ENCODE results near the gene GNS. TPM values are rescaled to one million over a fixed set of nuclear protein-coding genes. Genes with fewer than 3 reads are reported as not detected.

The GNS gene
- total and polyA plus RNA-seq, 2 of the 4 experiments (the other 2 are of a cell fraction), result 60.4 to 80.7 TPM

GRCh38 chr12:64800640-64801039 is 41.4 kb upstream of the GNS start:
- H3K23ac ChIP-seq (ENCODE audit: low read depth, low read length), result no peak overlapping the region
- H2BK5ac ChIP-seq (ENCODE audit: low read depth, low read length, poor library complexity, severe bottlenecking), result no peak overlapping the region
- no peak overlapping the region for H3K56ac ChIP-seq (ENCODE audit: extremely low read depth, insufficient read depth, low read length)
- no peak overlapping the region for H2BK15ac ChIP-seq (ENCODE audit: low read depth, low read length)
- in situ Hi-C loops (cut with MboI; ENCODE audit: low sequenced_read_pairs), result no loop called here
- H2BK120ac ChIP-seq (ENCODE audit: low read depth, low read length), result no peak overlapping the region
- H2AK9ac ChIP-seq (replicated peaks; ENCODE audit: low read depth, low read length, poor library complexity), result no peak overlapping the region
- H3K4me2 ChIP-seq (ENCODE audit: low read depth, low read length), result no peak overlapping the region
- DNase-seq, result no peak
- H3K79me1 ChIP-seq (ENCODE audit: low read depth in 1 of 2, low read length in 2 of 2), result no peaks in the 10 kb centered on the region
- H3K14ac ChIP-seq (replicated peaks; ENCODE audit: low read depth, low read length), result no peak overlapping the region
- H3K27me3 ChIP-seq (ENCODE audit: control insufficient read depth, insufficient read depth, low read length), result peaks cover 23% of the 10 kb centered on the region
- no peaks in the 10 kb centered on the region for H3K9me3 ChIP-seq (ENCODE audit: control insufficient read depth, insufficient read depth, low read length)
- no TSS peak for BruUV-seq (replicated peaks)
- no peak overlapping the region for H3K9ac ChIP-seq (ENCODE audit: low read depth, low read length)
- no peak overlapping the region for H4K91ac ChIP-seq (ENCODE audit: insufficient read depth, low read depth, low read length)
- no peak overlapping the region for H2BK20ac ChIP-seq (ENCODE audit: low read depth, low read length)
- H3K4me3 ChIP-seq (ENCODE audit: insufficient read depth, low read depth, low read length), result no peak overlapping the region
- ChIA-PET POLR2A (ENCODE audit: unreplicated experiment) (interaction anchor here (0.5 kb wide), 1 partner anchor 40 kb away, joined by 3 read pairs; no protein-coding TSS in a partner anchor), CTCF (interaction anchor here (1.7 kb wide), 1 partner anchor 31 kb away, joined by 5 read pairs; no protein-coding TSS in a partner anchor)
- no peaks in the 10 kb centered on the region for H3K4me1 ChIP-seq (ENCODE audit: control insufficient read depth, insufficient read depth, low read length)
- H3K9me1 ChIP-seq (ENCODE audit: insufficient read depth, low read length), result no peaks in the 10 kb centered on the region
- no peak overlapping the region for H3K18ac ChIP-seq (ENCODE audit: low read depth, low read length)
- H4K20me1 ChIP-seq (ENCODE audit: insufficient read depth, low read length), result no peaks in the 10 kb centered on the region
- no peak overlapping the region for H3K4ac ChIP-seq (ENCODE audit: low read depth, low read length)
- no CpG with 5 or more reads among the region's 5 CpGs for whole genome bisulfite sequencing, 2 experiments (ENCODE audit: extremely low coverage in 2 of 2, insufficient read length in 1 of 2)
- no peak overlapping the region for H2AK5ac ChIP-seq (ENCODE audit: low read depth, low read length)
- H3K36me3 ChIP-seq (ENCODE audit: control insufficient read depth, insufficient read depth, low read length), result no peaks in the 10 kb centered on the region
- no peak overlapping the region for H2AFZ ChIP-seq (replicated peaks; ENCODE audit: low read length, poor library complexity)
- no peak overlapping the region for H4K5ac ChIP-seq (ENCODE audit: low read depth, low read length)
- dilution Hi-C loops (cut with HindIII; ENCODE audit: low sequenced_read_pairs, unreplicated experiment), result no loop called here
- no peak overlapping the region for H3K27ac ChIP-seq (ENCODE audit: insufficient read depth, low read length)
- no peak overlapping the region for H4K8ac ChIP-seq (ENCODE audit: low read depth in 2 of 2, low read length in 2 of 2)
- no peak for ATAC-seq (ENCODE audit: low read depth)
- TF ChIP-seq BHLHE40 (IDR thresholded peaks at IDR 0.05; ENCODE audit: low read depth, low read length), result no peak
- no peak for TF ChIP-seq POLR2A (IDR thresholded peaks at IDR 0.05; ENCODE audit: low read depth, low read length)
- TF ChIP-seq USF2 (IDR thresholded peaks at IDR 0.05; ENCODE audit: low read depth, low read length), result no peak
- TF ChIP-seq MAZ (IDR thresholded peaks at IDR 0.05; ENCODE audit: borderline replicate concordance, low read depth, low read length), result no peak
- TF ChIP-seq CEBPB (IDR thresholded peaks at IDR 0.05; ENCODE audit: low read depth, low read length), result no peak
- no peak for TF ChIP-seq MXI1 (IDR thresholded peaks at IDR 0.05; ENCODE audit: borderline replicate concordance, low read depth, low read length)
- no peak for TF ChIP-seq SMC3 (IDR thresholded peaks at IDR 0.05; ENCODE audit: low read depth, low read length)
- no peak for TF ChIP-seq CHD1 (IDR thresholded peaks at IDR 0.05; ENCODE audit: low read depth, low read length)
- TF ChIP-seq RCOR1 (IDR thresholded peaks at IDR 0.05; ENCODE audit: insufficient replicate concordance, low read length), result no peak
- TF ChIP-seq RFX5 (IDR thresholded peaks at IDR 0.05; ENCODE audit: low read depth, low read length), result no peak
- TF ChIP-seq NFE2L2 (IDR thresholded peaks at IDR 0.05; ENCODE audit: low read depth, low read length), result no peak
- no peak for TF ChIP-seq RAD21 (IDR thresholded peaks at IDR 0.05; ENCODE audit: low read length)
- TF ChIP-seq ELK1 (IDR thresholded peaks at IDR 0.05; ENCODE audit: borderline replicate concordance, low read depth, low read length), result no peak
- no peak for TF ChIP-seq MAFK (IDR thresholded peaks at IDR 0.05; ENCODE audit: low read depth, low read length)
- no peak for TF ChIP-seq FOS (IDR thresholded peaks at IDR 0.05; ENCODE audit: low read depth, low read length)
- TF ChIP-seq CTCF (conservative IDR thresholded peaks at IDR 0.05; ENCODE audit: low read depth, low read length), result no peak
- intact Hi-C loops (cut with micrococcal nuclease), result loop anchor here (10.0 kb wide), 1 partner anchor 1304 kb away; no protein-coding TSS in a partner anchor

Measured in IMR-90 (cell line).